ENCODE results near the gene LRP8.

Gene LRP8

GRCh38 chr1:53340660-53341520, 13.0 kb upstream of the LRP8 start:
- TF ChIP-seq POLR2A (IDR thresholded peaks at IDR 0.05; ENCODE audit: low read length) (no peak), GATA1 (IDR thresholded peaks at IDR 0.05; ENCODE audit: low read depth, low read length) (no peak)
- DNase-seq: no peak

GRCh38 chr1:53339736-53340635, 12.1 kb upstream of the LRP8 start:
- TF ChIP-seq POLR2A (IDR thresholded peaks at IDR 0.05; ENCODE audit: low read length) (no peak), GATA1 (IDR thresholded peaks at IDR 0.05; ENCODE audit: low read depth, low read length) (no peak)
- no peak for DNase-seq

GRCh38 chr1:53338423-53338822, 10.6 kb upstream of the LRP8 start:
- no peak for DNase-seq
- TF ChIP-seq POLR2A (IDR thresholded peaks at IDR 0.05; ENCODE audit: low read length) (no peak), GATA1 (IDR thresholded peaks at IDR 0.05; ENCODE audit: low read depth, low read length) (no peak)

GRCh38 chr1:53337499-53337898, 9.6 kb upstream of the LRP8 start:
- DNase-seq: no peak
- TF ChIP-seq POLR2A (IDR thresholded peaks at IDR 0.05; ENCODE audit: low read length) (no peak), GATA1 (IDR thresholded peaks at IDR 0.05; ENCODE audit: low read depth, low read length) (no peak)

GRCh38 chr1:53336146-53336545, 8.3 kb upstream of the LRP8 start:
- TF ChIP-seq POLR2A (IDR thresholded peaks at IDR 0.05; ENCODE audit: low read length) (no peak), GATA1 (IDR thresholded peaks at IDR 0.05; ENCODE audit: low read depth, low read length) (no peak)
- DNase-seq: no peak

GRCh38 chr1:53335661-53336060, 7.8 kb upstream of the LRP8 start:
- DNase-seq: no peak
- TF ChIP-seq GATA1 (IDR thresholded peaks at IDR 0.05; ENCODE audit: low read depth, low read length): no peak
- TF ChIP-seq POLR2A (IDR thresholded peaks at IDR 0.05; ENCODE audit: low read length): no peak

- no peak for DNase-seq
- TF ChIP-seq POLR2A (IDR thresholded peaks at IDR 0.05; ENCODE audit: low read length) (no peak), GATA1 (IDR thresholded peaks at IDR 0.05; ENCODE audit: low read depth, low read length) (no peak)
Measured at GRCh38 chr1:53334781-53335180, 6.9 kb upstream of the LRP8 start.

- no peak for TF ChIP-seq POLR2A (IDR thresholded peaks at IDR 0.05; ENCODE audit: low read length)
- no peak for TF ChIP-seq GATA1 (IDR thresholded peaks at IDR 0.05; ENCODE audit: low read depth, low read length)
- DNase-seq: no peak
Measured at GRCh38 chr1:53334312-53334711, 6.4 kb upstream of the LRP8 start.

DNA sequence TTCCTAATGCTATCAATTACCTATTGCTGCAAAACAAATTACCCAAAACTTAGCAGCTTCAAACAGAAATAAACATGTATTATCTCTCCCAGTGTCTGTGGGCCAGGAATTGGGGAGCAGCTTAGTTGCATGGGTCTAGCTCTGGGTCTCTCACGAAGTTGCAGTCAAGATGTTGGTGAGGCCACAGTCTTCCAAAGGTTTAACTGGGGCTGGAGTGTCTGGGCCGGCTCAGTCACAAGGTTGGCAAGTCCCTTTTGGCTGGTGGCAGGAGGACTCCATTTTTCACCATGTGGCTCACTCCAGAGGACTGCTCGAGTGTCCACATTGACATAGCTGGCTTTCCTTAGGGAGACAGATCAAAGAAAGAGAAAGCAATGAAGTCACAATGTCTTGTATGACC, 5.0 kb upstream of the LRP8 start:
- DNase-seq: no peak

GRCh38 chr1:53332186-53332564, 4.3 kb upstream of the LRP8 start:
- TF ChIP-seq POLR2A (IDR thresholded peaks at IDR 0.05; ENCODE audit: low read length): no peak
- TF ChIP-seq GATA1 (IDR thresholded peaks at IDR 0.05; ENCODE audit: low read depth, low read length): no peak
- DNase-seq: no peak

More for the DNA sequence above, 5.0 kb upstream of the LRP8 start:
- TF ChIP-seq POLR2A (IDR thresholded peaks at IDR 0.05; ENCODE audit: low read length) (no peak), GATA1 (IDR thresholded peaks at IDR 0.05; ENCODE audit: low read depth, low read length) (no peak)

DNA sequence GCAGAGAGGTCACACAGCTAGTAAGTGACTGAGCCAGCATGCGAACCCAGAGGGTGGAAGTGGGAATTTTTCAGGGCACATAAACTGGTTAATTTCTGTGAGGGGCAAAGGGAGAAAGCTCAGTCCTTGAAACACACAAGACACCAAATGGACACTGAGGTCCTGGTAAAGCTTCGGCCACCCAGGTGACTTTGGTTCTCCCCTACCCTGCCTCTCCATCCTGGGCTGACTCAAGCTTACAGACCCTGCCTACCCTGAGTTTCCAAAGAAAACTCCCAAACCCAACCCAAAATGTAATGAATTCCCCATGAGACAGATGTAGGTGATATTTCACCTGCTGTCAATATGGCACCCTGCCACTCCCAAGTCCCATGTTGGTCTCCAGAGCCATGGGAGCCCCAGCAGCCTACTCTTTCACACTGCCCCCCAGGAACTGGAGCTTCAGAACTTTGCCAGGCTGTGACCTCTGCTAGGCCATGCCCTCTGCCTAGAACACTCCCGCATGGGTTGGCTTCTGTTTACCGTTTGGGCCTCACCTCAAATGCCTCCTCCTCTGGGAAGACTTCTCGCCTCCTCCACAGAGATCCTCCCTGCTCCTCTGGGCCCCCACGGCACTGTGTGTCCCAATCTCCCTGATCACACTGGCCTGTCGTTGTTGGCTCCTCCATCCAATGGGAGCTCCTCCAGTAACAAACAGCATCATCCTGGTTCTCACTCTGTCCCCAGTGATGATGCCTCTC, 3.7 kb upstream of the LRP8 start:
- TF ChIP-seq POLR2A (IDR thresholded peaks at IDR 0.05; ENCODE audit: low read length) (no peak), GATA1 (IDR thresholded peaks at IDR 0.05; ENCODE audit: low read depth, low read length) (no peak)
- no peak for DNase-seq

GRCh38 chr1:53330819-53331218, 2.9 kb upstream of the LRP8 start:
- no peak for DNase-seq
- TF ChIP-seq GATA1 (IDR thresholded peaks at IDR 0.05; ENCODE audit: low read depth, low read length) (no peak), POLR2A (IDR thresholded peaks at IDR 0.05; ENCODE audit: low read length) (no peak)

- TF ChIP-seq GATA1 (IDR thresholded peaks at IDR 0.05; ENCODE audit: low read depth, low read length): no peak
- no peak for TF ChIP-seq POLR2A (IDR thresholded peaks at IDR 0.05; ENCODE audit: low read length)
- no peak for DNase-seq
Measured at GRCh38 chr1:53328541-53329499, 950 bp upstream of the LRP8 start.
